GM12878 (cell line): ENCODE measurements around the gene LATS2. TPM values are rescaled to one million over a fixed set of nuclear protein-coding genes. Genes with fewer than 3 reads are reported as not detected.

Experiments
- ATAC-seq: fragments of 200-7000 bp; cut with Tn5 transposase; 3 replicates; pipeline ENCODE4 v1.9.1; 2020; ENCODE audit warnings: mild to moderate bottlenecking, moderate library complexity
- BruUV-seq: library from RNA; stranded (reverse); fragments of 400-500 nt; replicated peaks from 2 replicates; lab custom pipeline; 2021; lab: Mats Ljungman, UMichigan
- CTCF ChIA-PET: fragments of 300-600 bp; sonication (Branson Sonifier 250); formaldehyde crosslinking; extraction: SDS; loops from one replicate; lab custom pipeline; 2021; ENCODE audit warnings: inconsistent platforms; lab: Yijun Ruan, JAX
- POLR2A ChIA-PET: fragments of 350-600 bp; formaldehyde crosslinking; extraction: SDS; loops from one replicate; lab custom pipeline; 2021; ENCODE audit warnings: inconsistent platforms; lab: Charles Lee
- RAD21 ChIA-PET: fragments of 300-600 bp; sonication (Branson Sonifier 250); formaldehyde crosslinking; loops from one replicate; lab custom pipeline; 2023; ENCODE audit warnings: antibody characterized with exemption; ENCODE audit not compliant: unreplicated experiment; lab: Charles Lee
- SMC1A ChIA-PET: fragments of 300-600 bp; sonication (Branson Sonifier 250); formaldehyde crosslinking; loops from one replicate; lab custom pipeline; 2023; ENCODE audit not compliant: unreplicated experiment, uncharacterized antibody; lab: Charles Lee
- DNase-seq: peaks from one replicate; pipeline ENCODE4 v3.0.0-alpha.2; 2011; ENCODE audit warnings: low read depth, low spot score
- FAIRE-seq: peaks from 3 replicates; lab custom pipeline; 2011; peaks lifted over from hg19 to GRCh38; lab: Jason Lieb, UNC
- H2AFZ ChIP-seq: 2 replicates; pipeline ENCODE4 v1.6.0; 2011; ENCODE audit warnings: low read depth, low read length, control low read depth; ENCODE audit not compliant: control insufficient read depth
- H3K27ac ChIP-seq: 2 replicates; pipeline ENCODE4 v1.5.1; 2011; ENCODE audit warnings: control low read depth; ENCODE audit not compliant: control insufficient read depth, insufficient read depth
- H3K27me3 ChIP-seq, 2 experiments: replicated peaks in 1 of 2; 2 replicates each; pipeline versions ENCODE4 v1.6.0 to v1.6.1; 2011; ENCODE audit warnings: low read length in 1 of 2; ENCODE audit not compliant: control insufficient read depth in 2 of 2, insufficient read depth in 2 of 2
- H3K36me3 ChIP-seq, 2 experiments: 2 replicates each; pipeline ENCODE4 v1.5.1; 2011; ENCODE audit warnings: low read length in 1 of 2; ENCODE audit not compliant: control insufficient read depth in 2 of 2, insufficient read depth in 2 of 2
- H3K4me1 ChIP-seq: 2 replicates; pipeline ENCODE4 v1.6.1; 2011; ENCODE audit warnings: mild to moderate bottlenecking, low read length, moderate library complexity, mixed read lengths; ENCODE audit not compliant: control insufficient read depth, insufficient read depth
- H3K4me2 ChIP-seq: 2 replicates; pipeline ENCODE4 v1.6.0; 2011; ENCODE audit warnings: control low read depth; ENCODE audit not compliant: control insufficient read depth, insufficient read depth
- H3K4me3 ChIP-seq: fragments of 200-600 bp; sonication (generic); 2 replicates; pipeline ENCODE4 v1.5.1; 2016
- H3K79me2 ChIP-seq: 2 replicates; pipeline ENCODE4 v1.6.0; 2011; ENCODE audit warnings: low read length; ENCODE audit not compliant: control insufficient read depth, insufficient read depth
- H3K9ac ChIP-seq: 2 replicates; pipeline ENCODE4 v1.8.0; 2011; ENCODE audit warnings: low read length, control low read depth, mixed read lengths; ENCODE audit not compliant: control insufficient read depth, insufficient read depth
- H3K9me3 ChIP-seq: replicated peaks from 3 replicates; pipeline ENCODE4 v1.5.1; 2011; ENCODE audit warnings: mild to moderate bottlenecking, low read length; ENCODE audit not compliant: control insufficient read depth, insufficient read depth
- H4K20me1 ChIP-seq: 2 replicates; pipeline ENCODE4 v1.6.0; 2011; ENCODE audit not compliant: control insufficient read depth, insufficient read depth
- BMI1 ChIP-seq: fragments of 450-650 bp; IDR thresholded peaks from 2 replicates; pipeline ENCODE4 v1.6.1; 2016; ENCODE audit warnings: mild to moderate bottlenecking, moderate library complexity, borderline replicate concordance
- CREB1 ChIP-seq: IDR thresholded peaks from 2 replicates; pipeline ENCODE4 v1.6.1; 2012; ENCODE audit warnings: low read depth, mild to moderate bottlenecking, inconsistent platforms
- NR2F1 ChIP-seq: fragments of 450-650 bp; conservative IDR thresholded peaks from 2 replicates; pipeline ENCODE4 v1.6.1; 2017; ENCODE audit warnings: mild to moderate bottlenecking
- PAX8 ChIP-seq: fragments of 450-650 bp; IDR thresholded peaks from 2 replicates; pipeline ENCODE4 v1.6.1; 2017; ENCODE audit warnings: mild to moderate bottlenecking, moderate library complexity
- RBBP5 ChIP-seq: fragments of 200-600 bp; sonication (generic); conservative IDR thresholded peaks from 2 replicates; pipeline ENCODE4 v1.6.1; 2016
- RCOR1 ChIP-seq: conservative IDR thresholded peaks from 2 replicates; pipeline ENCODE4 v1.6.1; 2012; ENCODE audit warnings: low read depth, low read length, improper control_type of control experiment
- SIN3A ChIP-seq: IDR thresholded peaks from 2 replicates; pipeline ENCODE4 v1.6.1; 2012; ENCODE audit warnings: low read depth, low read length, improper control_type of control experiment
- SMC3 ChIP-seq: IDR thresholded peaks from 2 replicates; pipeline ENCODE4 v1.6.1; 2011; ENCODE audit warnings: low read length, improper control_type of control experiment, borderline replicate concordance
- SREBF1 ChIP-seq: IDR thresholded peaks from 2 replicates; pipeline ENCODE4 v1.6.1; 2012; ENCODE audit warnings: mild to moderate bottlenecking, low read length
- ZNF384 ChIP-seq: IDR thresholded peaks from 2 replicates; pipeline ENCODE4 v1.6.1; 2012; ENCODE audit warnings: low read depth, mild to moderate bottlenecking, low read length, improper control_type of control experiment, borderline replicate concordance
- WGBS: methylation state at CpG from one replicate; pipeline ENCODE4 v1.1.6; 2016; ENCODE audit warnings: low lambda C conversion rate; ENCODE audit not compliant: insufficient replicate concordance, insufficient coverage; ENCODE audit errors: missing lambda C conversion rate; 5-methylcytosine and 5-hydroxymethylcytosine counted together
- in situ Hi-C: fragments of 300-500 bp; cut with MboI; formaldehyde crosslinking; loops from 9 replicates; pipeline ENCODE4 v1.14.3; 2018; ENCODE audit warnings: mixed read lengths
- intact Hi-C: fragments of 100-400 bp; cut with micrococcal nuclease; formaldehyde crosslinking; loops from one replicate; pipeline ENCODE4 v1.14.2; 2022; ENCODE audit not compliant: unreplicated experiment
- polyA plus RNA-seq, 11 experiments: library from polyadenylated mRNA; depleted of rRNA in 4 of 11; unstranded in 6 of 11; stranded (reverse) in 5 of 11; fragments of >200 nt; fragmentation: Nextera tagmentation in 4 of 11; fragmentation: Illumina TruSeq in 1 of 11; extraction: Ambion mirVana in 4 of 11; extraction: Trizol in 1 of 11; gene quantifications; 1 replicate in 1 of 11; 2 replicates in 10 of 11; pipeline versions ENCODE4 v1.2.1 to v1.2.3, GENCODE V29; 2011 to 2016; ENCODE audit warnings: inconsistent platforms in 2 of 11, missing spikeins in 2 of 11, low read depth in 1 of 11
- total RNA-seq, 4 experiments: library from RNA; depleted of rRNA in 3 of 4; stranded (reverse); fragments of >200 nt in 3 of 4; fragmentation: Illumina TruSeq in 1 of 4; extraction: Trizol in 1 of 4; gene quantifications; 2 replicates each; pipeline versions ENCODE4 v1.2.1 to v1.2.3, GENCODE V29; 2013 to 2021

Gene LATS2
- total and polyA plus RNA-seq, 10 of the 15 experiments (the other 5 are each of a cell fraction or from before 2014, with no cell fraction given): 0.90 to 7.8 (median 2.0) TPM

GRCh38 chr13:20993211-20993610 lies 68.2 kb downstream of the LATS2 start:
- no peaks in the 10 kb centered on the region for H4K20me1 ChIP-seq
- ChIA-PET RAD21 (no interaction called here), SMC1A (no interaction called here), POLR2A (interaction anchor here (0.6 kb wide), 1 partner anchor 31 kb away, joined by 5 read pairs; no protein-coding TSS in a partner anchor), CTCF (interaction anchor here (0.9 kb wide), 1 partner anchor 22 kb away, joined by 3 read pairs; no protein-coding TSS in a partner anchor)
- ATAC-seq (no peak), DNase-seq (no peak), FAIRE-seq (no peak)
- TF ChIP-seq SREBF1: no peak
- no peak for TF ChIP-seq ZNF384
- TF ChIP-seq RBBP5: no peak
- no peak for TF ChIP-seq SIN3A
- no peak for TF ChIP-seq BMI1
- no peak for TF ChIP-seq CREB1
- TF ChIP-seq RCOR1: no peak
- TF ChIP-seq NR2F1: no peak
- no peak for TF ChIP-seq SMC3
- no peak for TF ChIP-seq PAX8
- no peaks in the 10 kb centered on the region for H3K4me1 ChIP-seq
- BruUV-seq: no TSS peak
- H3K9ac ChIP-seq: no peak overlapping the region
- 79% methylated on average over 4 of the region's 4 CpGs for WGBS
- intact Hi-C loops (no loop called here), in situ Hi-C loops (no loop called here)
- H3K4me3 ChIP-seq: no peak overlapping the region
- H3K79me2 ChIP-seq: no peaks in the 10 kb centered on the region
- peaks cover 0 to 5% of the 10 kb centered on the region in 2 experiments; a peak in 2 of 4 replicates for H3K36me3 ChIP-seq
- H3K4me2 ChIP-seq: no peak overlapping the region
- no peaks in the 10 kb centered on the region for H3K27me3 ChIP-seq
- H3K9me3 ChIP-seq: no peaks in the 10 kb centered on the region
- H2AFZ ChIP-seq: no peak overlapping the region
- no peak overlapping the region for H3K27ac ChIP-seq
